SK-N-SH treated with all-trans-retinoic acid at 6 μM for 48 hours (cell line): Measurements from ENCODE around the gene BCKDHA.

Experiments
- ARNTL ChIP-seq: fragments of 450-650 bp; formaldehyde crosslinking; IDR thresholded peaks from 2 replicates; pipeline ENCODE4 v1.5.0; 2020; ENCODE audit warnings: low read depth, mild to moderate bottlenecking, moderate library complexity, borderline replicate concordance
- TOX ChIP-seq: fragments of 250-450 bp; sonication (Bioruptor Pico); IDR thresholded peaks from 2 replicates; pipeline ENCODE4 v1.8.0; 2021; ENCODE audit warnings: mild to moderate bottlenecking, moderate library complexity, borderline replicate concordance
- ZC3H10 ChIP-seq: fragments of 250-450 bp; sonication (Bioruptor Pico); IDR thresholded peaks from 2 replicates; pipeline ENCODE4 v1.5.1; 2021; ENCODE audit warnings: mild to moderate bottlenecking, moderate library complexity
- ZFP3 ChIP-seq: fragments of 250-450 bp; sonication (Bioruptor Pico); IDR thresholded peaks from 2 replicates; pipeline ENCODE4 v1.5.0; 2020; ENCODE audit warnings: mild to moderate bottlenecking, moderate library complexity

- TF ChIP-seq ARNTL (CRISPR knock-in tag) = no peak
- no peak for TF ChIP-seq ZFP3 (CRISPR knock-in tag)
- TF ChIP-seq ZC3H10 = no peak
- TF ChIP-seq TOX = no peak
These were observed 46.3 kb downstream of the BCKDHA start for GRCh38 chr19:41443813-41444455.
